ENCODE data around the gene ART4.

ART4 gene

DNA sequence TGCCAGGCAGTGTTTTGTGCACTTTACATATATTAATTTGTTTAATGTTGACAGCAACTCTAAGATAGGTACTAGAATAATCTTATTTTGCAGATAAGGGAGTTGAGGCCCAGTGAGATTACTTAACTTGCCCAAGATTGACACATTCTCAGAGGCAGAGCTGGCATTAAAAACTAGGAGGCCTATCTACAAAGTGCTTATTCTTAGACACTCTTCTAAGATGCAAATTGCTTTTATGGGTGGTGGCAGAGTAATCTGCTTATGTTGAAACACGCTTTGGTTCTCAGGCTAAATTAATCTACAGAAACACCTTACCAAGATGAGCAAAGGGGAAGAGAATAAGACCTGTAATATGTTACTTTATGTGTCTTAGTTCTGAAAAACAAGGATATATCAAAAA lies 35.2 kb upstream of the ART4 start:
- Histone ChIP-seq H3K9me2 (ENCODE audit: low read depth, low read length) (no peaks in the 10 kb centered on the region), H4K20me1 (ENCODE audit: insufficient read depth, low read length) (no peaks in the 10 kb centered on the region), H3K27ac (ENCODE audit: low read depth, low read length, poor library complexity, severe bottlenecking) (no peak overlapping the region), H3K4me2 (ENCODE audit: low read length) (no peak overlapping the region), H3K9me3 (ENCODE audit: low read length) (peaks cover 4% of the 10 kb centered on the region), H3K36me3 (ENCODE audit: insufficient read depth, low read length) (no peaks in the 10 kb centered on the region), H3K79me2 (ENCODE audit: insufficient read depth, low read length) (no peaks in the 10 kb centered on the region), H3K4me1 (ENCODE audit: insufficient read depth, low read length, severe bottlenecking) (peaks cover 19% of the 10 kb centered on the region), H2AFZ (ENCODE audit: low read length) (no peak overlapping the region), H3K27me3 (ENCODE audit: insufficient read depth, low read length) (no peaks in the 10 kb centered on the region), H3K4me3 (ENCODE audit: low read depth, low read length, poor library complexity, severe bottlenecking) (no peak overlapping the region), H3K9ac (ENCODE audit: low read length) (no peak overlapping the region), H3F3A (ENCODE audit: insufficient read depth, low read length) (no peaks in the 10 kb centered on the region)
- no peak for TF ChIP-seq EZH2 (IDR thresholded peaks at IDR 0.05; ENCODE audit: borderline replicate concordance, low read length)
- TF ChIP-seq, protein P1, sequence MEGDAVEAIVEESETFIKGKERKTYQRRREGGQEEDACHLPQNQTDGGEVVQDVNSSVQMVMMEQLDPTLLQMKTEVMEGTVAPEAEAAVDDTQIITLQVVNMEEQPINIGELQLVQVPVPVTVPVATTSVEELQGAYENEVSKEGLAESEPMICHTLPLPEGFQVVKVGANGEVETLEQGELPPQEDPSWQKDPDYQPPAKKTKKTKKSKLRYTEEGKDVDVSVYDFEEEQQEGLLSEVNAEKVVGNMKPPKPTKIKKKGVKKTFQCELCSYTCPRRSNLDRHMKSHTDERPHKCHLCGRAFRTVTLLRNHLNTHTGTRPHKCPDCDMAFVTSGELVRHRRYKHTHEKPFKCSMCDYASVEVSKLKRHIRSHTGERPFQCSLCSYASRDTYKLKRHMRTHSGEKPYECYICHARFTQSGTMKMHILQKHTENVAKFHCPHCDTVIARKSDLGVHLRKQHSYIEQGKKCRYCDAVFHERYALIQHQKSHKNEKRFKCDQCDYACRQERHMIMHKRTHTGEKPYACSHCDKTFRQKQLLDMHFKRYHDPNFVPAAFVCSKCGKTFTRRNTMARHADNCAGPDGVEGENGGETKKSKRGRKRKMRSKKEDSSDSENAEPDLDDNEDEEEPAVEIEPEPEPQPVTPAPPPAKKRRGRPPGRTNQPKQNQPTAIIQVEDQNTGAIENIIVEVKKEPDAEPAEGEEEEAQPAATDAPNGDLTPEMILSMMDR (IDR thresholded peaks at IDR 0.05; ENCODE audit: low read length), result no peak

DNA sequence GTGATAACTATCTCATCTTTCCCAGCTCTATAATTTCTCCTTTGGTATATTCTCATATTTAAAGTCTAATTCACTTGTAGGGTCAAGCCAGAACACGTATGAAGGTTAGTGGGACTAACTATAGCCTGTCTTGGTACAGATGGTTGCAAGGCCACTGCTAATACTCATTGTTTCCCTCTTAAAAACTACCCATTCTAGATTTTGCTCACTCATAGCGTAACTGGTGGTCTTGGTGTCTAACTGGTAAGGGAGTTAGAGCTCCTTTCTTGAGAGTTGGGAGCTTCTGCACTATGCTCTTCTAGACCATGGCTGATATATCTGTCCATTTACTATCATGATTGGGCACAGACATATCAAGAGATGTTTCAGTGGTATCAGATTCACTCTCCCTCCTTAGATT lies 33.5 kb upstream of the ART4 start:
- no peaks in the 10 kb centered on the region for H3K36me3 ChIP-seq (ENCODE audit: insufficient read depth, low read length)
- H3F3A ChIP-seq (ENCODE audit: insufficient read depth, low read length), result no peaks in the 10 kb centered on the region
- H3K27me3 ChIP-seq (ENCODE audit: insufficient read depth, low read length), result no peaks in the 10 kb centered on the region
- H3K4me3 ChIP-seq (ENCODE audit: low read depth, low read length, poor library complexity, severe bottlenecking), result no peak overlapping the region
- H3K9me3 ChIP-seq (ENCODE audit: low read length), result peaks cover 4% of the 10 kb centered on the region
- no peak overlapping the region for H3K9ac ChIP-seq (ENCODE audit: low read length)
- H4K20me1 ChIP-seq (ENCODE audit: insufficient read depth, low read length), result no peaks in the 10 kb centered on the region
- H3K9me2 ChIP-seq (ENCODE audit: low read depth, low read length), result no peaks in the 10 kb centered on the region
- H3K27ac ChIP-seq (ENCODE audit: low read depth, low read length, poor library complexity, severe bottlenecking), result no peak overlapping the region
- TF ChIP-seq, protein P1 (IDR thresholded peaks at IDR 0.05; ENCODE audit: low read length), result no peak
- no peak for TF ChIP-seq EZH2 (IDR thresholded peaks at IDR 0.05; ENCODE audit: borderline replicate concordance, low read length)
- peaks cover 18% of the 10 kb centered on the region for H3K4me1 ChIP-seq (ENCODE audit: insufficient read depth, low read length, severe bottlenecking)
- no peak overlapping the region for H2AFZ ChIP-seq (ENCODE audit: low read length)
- no peaks in the 10 kb centered on the region for H3K79me2 ChIP-seq (ENCODE audit: insufficient read depth, low read length)
- no peak overlapping the region for H3K4me2 ChIP-seq (ENCODE audit: low read length)

DNA sequence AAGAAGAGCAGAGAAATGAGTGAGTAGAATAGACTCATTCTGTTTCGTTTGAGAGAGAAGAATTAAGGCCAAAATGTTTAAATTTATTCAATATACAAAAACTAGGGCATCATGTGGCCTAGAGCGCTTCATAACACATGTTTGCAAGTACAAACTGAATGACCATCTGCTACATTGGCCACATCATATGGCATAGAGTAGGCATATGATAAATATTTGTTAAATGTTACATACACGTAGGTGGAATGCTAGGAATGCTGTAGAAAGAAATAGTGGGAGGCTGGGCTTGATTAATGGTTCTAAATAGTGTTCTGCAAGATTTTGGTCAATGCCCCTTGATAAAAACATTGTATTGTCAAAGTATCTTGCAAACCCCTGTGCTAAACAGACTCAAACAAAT lies 31.6 kb upstream of the ART4 start:
- H3K4me2 ChIP-seq (ENCODE audit: low read length), result no peak overlapping the region
- H4K20me1 ChIP-seq (ENCODE audit: insufficient read depth, low read length), result no peaks in the 10 kb centered on the region
- H3K9me3 ChIP-seq (ENCODE audit: low read length), result no peaks in the 10 kb centered on the region
- H3F3A ChIP-seq (ENCODE audit: insufficient read depth, low read length), result no peaks in the 10 kb centered on the region
- no peak overlapping the region for H3K27ac ChIP-seq (ENCODE audit: low read depth, low read length, poor library complexity, severe bottlenecking)
- no peak overlapping the region for H2AFZ ChIP-seq (ENCODE audit: low read length)
- H3K4me3 ChIP-seq (ENCODE audit: low read depth, low read length, poor library complexity, severe bottlenecking), result no peak overlapping the region
- TF ChIP-seq, protein P1 (IDR thresholded peaks at IDR 0.05; ENCODE audit: low read length), result no peak
- TF ChIP-seq EZH2 (IDR thresholded peaks at IDR 0.05; ENCODE audit: borderline replicate concordance, low read length), result no peak
- H3K9me2 ChIP-seq (ENCODE audit: low read depth, low read length), result no peaks in the 10 kb centered on the region
- H3K4me1 ChIP-seq (ENCODE audit: insufficient read depth, low read length, severe bottlenecking), result peaks cover 4% of the 10 kb centered on the region
- no peaks in the 10 kb centered on the region for H3K27me3 ChIP-seq (ENCODE audit: insufficient read depth, low read length)
- no peaks in the 10 kb centered on the region for H3K36me3 ChIP-seq (ENCODE audit: insufficient read depth, low read length)
- no peak overlapping the region for H3K9ac ChIP-seq (ENCODE audit: low read length)
- H3K79me2 ChIP-seq (ENCODE audit: insufficient read depth, low read length), result no peaks in the 10 kb centered on the region
